Limb (tissue), 2 donors: ENCODE data around the gene PPFIA1.

Experiments
- DNase-seq, 2 donors: peaks; one replicate each; pipeline ENCODE4 v3.0.0-alpha.2; 2016; ENCODE audit errors: extremely low spot score in 2 of 2

PPFIA1 gene

DNA sequence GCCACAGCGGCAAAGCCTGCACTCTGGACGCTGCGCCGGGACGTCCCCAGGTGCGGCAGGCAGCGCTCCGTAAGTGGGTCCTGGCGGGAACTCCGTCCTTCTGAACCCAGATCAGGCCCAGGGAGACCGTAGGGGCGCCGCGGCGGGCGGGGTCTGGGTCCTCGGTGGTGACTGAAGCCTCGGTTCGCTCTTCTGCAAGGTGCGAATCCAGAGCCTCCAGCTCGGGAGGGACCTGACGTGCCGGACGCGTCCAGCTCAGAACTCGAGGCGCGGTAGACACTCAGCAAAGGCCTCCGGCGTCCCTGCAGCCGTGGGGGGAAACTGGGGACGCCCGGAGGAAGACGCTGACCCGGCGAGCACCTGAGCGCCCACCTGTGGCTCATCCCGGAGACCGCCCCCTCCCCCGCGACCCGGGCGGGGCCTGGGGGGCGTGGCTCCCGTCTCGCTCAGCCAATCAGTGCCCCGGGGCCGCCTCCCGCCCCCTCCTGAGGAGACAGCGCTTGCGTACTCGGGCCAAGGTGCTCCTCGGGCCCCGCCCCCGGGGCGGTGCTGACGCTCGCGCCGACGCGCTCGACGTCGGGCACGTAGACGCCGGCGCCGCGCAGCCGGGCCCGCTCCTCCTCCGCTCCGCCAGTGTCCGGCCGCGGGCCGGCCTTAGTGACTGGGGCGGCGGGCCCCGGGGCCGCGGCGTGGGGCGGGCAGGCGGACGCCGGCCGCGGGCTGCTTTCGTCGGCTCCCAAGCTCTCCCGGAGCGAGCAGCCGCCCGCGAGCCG is at the start of gene PPFIA1:
TSS of gene PPFIA1 (plus strand) at position 587 of the 773 bp plus-strand sequence. CDS start 1,483 bp downstream, outside the sequence.
- DNase-seq, result peak; percentile 95 to 97

DNA sequence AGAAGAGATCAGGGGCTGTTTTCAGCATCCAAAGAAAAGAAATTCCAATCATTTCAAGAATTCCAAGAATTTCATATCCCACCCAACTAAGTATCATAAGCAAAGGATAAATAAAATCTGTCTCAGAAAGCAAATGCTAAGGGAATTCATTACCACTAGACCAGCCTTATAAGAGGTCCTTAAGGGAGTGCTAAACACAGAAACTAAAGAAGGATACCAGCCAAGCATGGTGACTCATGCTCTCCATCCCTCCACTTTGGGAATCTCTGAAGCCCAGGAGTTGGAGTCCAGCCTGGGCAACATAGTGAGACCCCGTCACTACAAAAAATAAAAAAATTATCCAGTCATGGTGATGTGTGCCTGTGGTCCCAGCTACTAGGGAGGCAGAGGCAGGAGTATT is 49.6 kb upstream of the PPFIA1 start:
- no peak for DNase-seq

DNA sequence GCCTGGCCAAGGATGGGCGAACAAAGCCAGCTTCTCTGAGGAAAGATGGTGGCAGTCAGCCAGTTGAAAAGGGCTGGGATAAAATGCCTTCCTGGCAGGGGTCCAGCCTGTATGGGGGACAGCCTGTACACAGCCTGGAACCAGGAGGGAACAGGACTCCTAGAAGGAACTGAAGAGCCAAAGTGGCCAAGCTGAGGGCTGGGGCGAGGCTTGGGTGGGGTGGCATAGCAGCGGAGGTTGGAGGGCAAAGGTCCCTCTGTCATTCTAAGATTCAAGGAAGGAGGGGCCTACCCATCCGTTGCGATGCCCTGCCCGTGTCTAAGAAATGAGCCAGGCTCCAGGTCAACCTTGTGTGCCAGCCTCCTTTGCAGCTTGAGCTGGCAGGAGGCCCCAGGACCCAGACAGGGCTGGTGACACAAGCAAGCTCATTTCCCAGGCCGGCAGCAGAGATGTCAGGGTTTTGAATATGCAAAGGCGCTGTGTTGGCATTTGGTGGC is 44.8 kb upstream of the PPFIA1 start:
- no peak for DNase-seq

DNA sequence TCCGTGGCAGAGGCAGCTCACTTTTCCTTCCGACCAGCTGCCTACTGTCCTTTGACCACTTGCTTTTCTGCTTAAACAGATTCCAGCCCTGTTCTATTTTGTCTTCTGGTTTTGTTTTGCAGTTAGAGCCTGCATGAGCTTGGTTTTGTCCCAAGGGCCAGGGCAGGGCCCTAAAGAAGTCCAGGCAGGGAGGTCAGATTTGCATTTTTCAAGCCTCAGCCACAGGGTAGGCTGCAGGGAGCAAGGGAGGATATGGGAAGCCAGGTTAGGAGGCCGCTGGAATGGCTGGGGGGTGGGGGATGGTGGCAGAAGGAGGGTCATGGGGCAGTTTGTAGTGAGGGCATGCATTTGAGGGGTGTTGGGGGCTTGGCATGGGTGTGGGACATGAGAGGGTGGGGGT is 44.3 kb upstream of the PPFIA1 start:
- no peak for DNase-seq

DNA sequence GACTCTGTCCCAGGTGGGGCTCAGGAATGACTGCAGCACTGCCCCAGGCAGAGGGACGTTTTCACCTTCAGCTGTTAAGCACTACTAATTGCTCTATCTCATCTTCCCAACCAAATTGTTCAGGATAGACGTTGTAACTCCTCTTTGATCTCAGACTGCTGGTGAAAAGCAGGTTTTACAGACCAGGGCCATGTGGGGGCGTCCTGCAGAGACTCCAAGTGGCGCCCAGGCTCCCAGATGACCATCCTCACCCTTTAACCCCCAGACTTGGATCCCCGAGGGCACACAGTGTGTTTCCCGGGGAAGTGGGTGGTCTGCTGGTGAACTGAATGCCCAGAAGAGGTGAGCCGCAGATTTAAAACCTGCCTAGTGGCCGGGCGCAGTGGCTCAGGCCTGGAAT is 43.5 kb upstream of the PPFIA1 start:
- DNase-seq, result no peak

DNA sequence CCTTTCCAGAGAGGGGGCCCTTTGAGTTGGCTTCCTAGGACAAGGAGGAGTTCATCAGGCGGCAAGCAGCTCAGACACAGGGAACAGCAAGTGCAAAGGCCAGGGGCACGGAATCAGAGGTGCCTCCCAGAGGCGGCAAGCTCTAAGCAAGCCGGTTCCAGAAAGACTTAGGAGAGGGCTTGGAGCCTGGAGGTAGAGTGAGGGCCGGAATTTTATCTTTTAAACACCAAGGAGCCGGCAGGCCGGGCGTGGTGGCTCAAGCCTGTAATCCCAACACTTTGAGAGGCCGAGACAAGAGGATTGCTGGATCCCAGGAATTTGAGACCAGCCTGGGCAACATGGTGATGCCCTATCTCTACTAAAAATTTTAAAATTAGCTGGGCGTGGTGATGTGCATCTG is 40.8 kb upstream of the PPFIA1 start:
- no peak for DNase-seq

DNA sequence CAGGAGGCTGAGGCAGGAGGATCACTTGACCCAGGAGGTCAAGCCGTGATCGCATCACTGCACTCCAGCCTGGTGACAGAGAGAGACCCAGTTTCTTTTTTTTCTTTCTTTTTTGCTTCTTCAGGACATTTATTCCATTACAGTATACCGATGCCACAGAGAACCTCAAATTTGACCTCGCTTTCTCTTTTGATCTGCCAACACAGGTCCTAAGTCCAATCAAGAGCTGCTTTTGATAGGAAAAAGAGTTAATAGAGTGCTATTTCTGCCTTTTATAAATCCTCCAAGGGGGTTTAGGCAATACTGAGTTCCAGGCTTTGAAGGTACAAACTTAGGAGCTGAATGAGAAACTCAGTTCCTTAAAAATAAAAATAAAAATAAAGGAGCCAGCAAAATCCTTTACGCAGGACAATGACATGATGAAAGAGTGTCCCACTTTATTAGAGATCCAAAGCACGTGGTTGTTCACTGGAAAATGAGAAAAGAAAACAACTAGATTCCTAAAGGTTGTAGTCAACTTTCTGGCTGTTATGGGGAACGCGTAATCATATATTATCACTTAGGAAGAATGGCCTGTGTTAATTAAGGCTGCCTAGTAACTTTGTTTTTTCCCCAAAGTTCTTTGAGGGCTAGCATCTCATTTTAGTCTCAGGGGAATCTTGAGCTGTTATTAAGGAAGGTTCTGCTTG is 40.2 kb upstream of the PPFIA1 start:
- DNase-seq, result no peak

DNA sequence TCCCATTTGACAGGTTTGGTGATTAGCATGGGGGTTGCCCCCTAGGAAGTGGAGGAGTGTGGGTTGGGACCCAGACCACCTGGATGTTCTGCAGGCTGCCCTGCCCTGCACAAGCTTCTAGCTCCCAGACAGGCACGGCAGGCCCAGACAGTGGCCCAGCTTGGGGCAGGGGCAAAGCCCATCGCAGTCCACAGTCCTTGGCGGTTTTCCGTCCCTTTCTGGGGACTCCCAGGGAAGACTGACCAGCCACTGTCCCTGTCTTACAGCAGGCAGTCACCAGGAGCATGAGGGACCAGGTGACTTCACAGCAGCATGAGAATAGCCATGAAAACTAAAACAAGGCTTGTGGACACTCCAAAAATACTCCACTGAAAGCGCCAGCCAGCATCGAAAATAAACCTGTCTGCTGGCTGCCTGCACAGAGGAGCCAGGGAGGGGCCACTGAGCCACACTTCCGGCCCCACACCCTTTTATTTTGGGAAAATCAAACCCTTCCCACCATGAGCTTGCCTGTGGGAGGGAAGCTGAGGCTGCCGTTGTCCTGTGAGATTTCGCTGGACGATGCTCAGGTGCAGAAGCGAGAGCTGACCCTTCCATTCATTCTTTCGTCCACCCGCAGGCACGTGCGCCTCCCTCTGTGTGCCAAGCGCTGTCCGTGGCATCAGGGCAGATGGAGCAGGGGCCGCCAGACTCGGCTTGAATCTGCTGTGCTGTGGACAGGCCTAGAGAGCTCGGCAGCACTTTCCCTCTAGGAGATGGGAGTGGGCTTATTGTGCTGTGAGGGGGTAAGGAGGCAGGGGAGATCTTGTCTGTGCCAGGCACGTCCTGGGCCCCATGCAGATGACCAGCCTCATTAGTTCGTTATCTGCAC is 39.4 kb upstream of the PPFIA1 start:
- no peak for DNase-seq

DNA sequence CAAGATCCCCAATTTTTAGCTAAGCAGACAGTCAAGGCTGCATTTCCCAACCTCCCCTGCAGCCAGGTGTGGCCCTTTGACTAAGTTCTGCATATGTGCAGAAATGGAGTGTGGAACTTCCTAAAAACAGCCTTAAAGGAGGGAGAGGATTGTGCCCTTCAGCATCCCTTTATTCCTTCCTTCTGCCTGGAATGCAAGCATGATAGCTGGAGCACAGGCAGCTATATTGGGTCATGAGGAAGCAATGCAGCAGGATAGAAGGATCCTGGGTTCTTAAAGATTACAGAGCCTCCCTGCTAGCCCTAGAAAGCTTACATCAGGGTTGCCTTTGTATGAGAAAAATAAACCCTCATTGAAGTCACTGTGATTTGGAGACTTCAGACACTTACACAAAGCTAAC is 37.5 kb upstream of the PPFIA1 start:
- DNase-seq, result no peak

DNA sequence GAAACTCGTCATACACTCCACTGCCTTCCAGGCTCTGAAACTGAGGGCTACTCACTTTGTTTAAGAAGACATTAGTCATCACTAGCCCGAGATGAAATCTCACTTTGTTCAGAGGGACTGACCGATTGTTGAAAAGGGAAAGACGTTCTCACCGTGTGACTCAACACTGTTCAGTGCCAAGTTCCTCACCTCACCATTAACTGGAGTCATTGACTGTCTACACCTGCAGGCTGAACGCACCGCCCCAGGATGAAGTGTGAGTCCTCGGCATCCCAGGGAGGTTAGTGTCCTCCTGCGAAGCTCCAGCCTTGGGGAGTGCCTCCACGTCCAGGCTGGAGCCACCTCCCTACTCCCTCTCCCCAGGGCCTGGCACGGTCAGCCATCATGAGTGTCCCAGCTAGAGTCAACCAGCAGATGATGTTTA is 37.0 kb upstream of the PPFIA1 start:
- no peak for DNase-seq

DNA sequence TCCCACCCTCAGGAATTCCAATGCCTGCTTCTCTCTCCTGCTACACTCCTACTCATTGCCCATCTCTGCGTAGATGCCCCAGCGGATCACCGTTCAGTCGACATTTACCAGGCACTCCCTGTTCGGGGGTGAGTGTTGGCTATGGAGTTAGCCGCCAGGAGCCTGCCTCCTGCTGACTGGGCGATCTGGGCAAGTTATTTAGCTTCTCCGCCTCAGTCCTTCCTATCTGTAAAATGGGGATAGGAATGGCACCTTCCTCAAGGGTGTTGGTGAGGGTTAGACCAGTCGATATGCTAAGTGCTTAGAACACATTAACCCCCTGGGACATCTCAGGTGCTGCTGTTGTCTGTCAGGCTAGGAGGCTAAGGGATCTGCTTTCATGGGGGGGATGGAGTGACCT is 36.5 kb upstream of the PPFIA1 start:
- no peak for DNase-seq

DNA sequence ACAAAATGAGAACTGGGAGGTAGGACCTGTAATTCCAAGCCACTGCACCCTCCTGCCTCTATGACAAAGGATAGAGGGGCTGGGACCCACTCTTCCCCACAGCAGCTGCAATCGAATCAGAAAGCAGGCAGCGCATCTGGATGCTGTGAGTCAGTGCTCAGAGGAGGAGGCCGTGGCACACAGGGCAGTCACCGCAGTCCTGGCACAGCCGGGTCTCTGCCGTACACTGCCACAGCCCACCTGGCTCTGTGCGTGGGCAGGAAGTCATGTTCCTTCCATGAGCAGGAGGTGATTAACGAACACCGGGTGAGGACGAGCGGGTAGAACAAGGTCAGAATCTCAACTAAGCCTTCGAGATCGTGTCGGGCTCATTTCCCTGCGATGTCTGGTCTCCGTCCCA is 30.2 kb upstream of the PPFIA1 start:
- DNase-seq, result no peak

DNA sequence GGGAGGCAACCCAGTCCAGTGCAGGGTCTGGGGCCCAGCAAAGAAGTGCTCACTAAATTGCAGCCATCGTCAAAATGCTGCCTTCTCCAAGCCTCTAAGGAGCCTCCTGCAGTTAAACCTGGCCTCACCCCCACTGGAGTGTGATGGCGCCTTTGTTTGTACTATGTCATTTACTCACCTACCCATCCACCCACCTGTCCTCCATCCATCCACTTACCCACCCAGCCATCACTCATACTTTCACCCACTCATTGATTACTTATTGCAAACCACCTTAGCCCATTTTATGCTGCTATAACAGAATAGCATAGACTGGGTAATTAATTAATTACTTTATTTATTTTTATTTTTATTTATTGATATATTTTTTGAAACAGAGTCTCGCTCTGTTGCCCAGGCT is 28.8 kb upstream of the PPFIA1 start:
- DNase-seq, result no peak

DNA sequence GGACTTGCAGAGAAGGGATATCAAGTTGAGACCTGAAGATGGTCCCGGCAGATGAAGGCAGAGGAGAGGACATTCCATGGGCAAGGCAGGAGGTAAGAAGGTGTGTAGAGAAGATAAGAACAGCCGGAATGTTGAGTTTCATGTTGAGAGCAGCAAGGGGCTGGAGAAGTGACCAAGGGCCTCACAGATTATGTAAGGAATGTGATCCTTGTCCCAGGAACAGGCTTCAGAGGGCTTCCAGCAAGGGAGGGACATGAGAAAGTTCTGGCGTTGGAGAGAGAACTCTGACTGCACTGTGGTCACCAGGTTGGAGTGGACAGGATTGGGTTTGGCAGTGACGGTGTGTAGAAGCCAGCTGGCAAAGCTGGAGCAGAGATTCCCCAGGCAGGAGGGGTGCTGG is 27.6 kb upstream of the PPFIA1 start:
- no peak for DNase-seq

DNA sequence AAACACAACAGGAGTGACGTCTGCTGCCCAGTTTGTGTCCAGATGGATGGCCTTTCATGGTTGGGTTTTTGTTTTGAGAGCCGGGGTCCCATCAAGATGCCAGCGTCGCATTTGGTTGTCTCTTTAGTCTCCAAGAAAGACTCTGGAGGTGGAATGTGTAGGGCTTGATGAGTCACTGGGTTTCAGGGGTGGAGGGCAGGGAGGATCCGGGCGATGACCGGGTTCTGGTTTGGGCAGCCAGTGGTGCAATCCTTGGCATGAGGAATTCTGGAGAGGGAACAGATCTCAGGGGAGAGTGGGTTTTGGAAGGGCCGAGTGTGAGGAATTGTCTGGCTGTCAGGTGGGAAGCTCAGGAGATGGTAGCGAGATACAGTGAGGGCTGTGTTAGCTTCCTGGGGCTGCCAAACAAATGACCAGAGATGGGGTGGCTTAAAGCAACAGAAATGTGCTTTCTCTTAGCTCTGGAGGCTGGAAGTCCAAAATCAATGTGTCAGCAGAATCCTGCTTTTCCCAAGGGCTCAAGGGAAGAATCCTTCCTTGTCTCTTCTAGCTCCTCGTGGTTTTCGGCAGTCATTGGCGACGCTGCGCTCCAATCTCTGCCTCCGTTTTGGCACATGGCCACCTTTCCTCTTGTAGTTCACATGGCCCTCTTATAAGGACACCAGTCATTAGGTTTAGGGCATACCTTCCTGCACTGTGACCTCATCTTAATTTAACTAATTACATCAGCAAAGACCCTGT is 26.4 kb upstream of the PPFIA1 start:
- no peak for DNase-seq

DNA sequence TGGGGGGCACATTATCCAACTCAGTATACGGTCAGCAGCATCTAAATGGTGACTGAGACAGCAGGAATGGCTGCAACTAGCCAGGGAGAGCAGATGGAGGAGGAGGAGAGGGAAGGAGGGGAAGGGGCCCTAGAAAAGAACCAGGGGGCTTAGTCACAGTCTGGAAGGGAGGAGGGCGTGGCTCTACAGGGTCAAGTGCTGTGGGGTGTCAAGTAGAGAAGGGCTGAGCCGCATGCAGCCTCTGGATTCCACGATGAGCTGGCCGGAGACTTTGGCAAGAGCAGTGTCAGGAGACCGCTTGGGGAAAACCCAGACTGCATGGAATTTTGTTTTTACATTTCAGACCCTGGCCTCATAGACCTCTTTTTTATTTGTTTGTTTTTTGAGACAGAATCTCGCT is 25.8 kb upstream of the PPFIA1 start:
- no peak for DNase-seq

DNA sequence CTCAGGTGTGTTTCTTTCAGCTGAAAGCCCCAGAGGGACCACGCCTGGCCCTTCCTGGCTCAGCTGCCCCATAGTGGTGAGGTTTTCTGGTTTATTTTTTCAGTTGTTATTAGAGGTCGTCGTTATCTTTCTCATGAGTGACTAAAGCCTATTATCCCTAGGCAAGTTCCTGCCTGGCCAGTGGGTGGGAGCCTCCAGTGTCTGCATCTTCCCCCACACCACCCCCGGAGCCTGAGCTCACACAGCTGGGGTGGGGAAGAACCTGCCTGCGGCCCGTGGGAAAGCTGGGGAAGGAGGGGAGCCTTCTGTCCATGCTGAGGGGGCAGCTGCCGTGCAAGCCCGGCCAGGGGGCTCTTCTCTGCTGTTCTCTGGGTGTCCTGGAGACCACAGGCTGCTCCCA is 24.3 kb upstream of the PPFIA1 start:
- DNase-seq, result no peak

DNA sequence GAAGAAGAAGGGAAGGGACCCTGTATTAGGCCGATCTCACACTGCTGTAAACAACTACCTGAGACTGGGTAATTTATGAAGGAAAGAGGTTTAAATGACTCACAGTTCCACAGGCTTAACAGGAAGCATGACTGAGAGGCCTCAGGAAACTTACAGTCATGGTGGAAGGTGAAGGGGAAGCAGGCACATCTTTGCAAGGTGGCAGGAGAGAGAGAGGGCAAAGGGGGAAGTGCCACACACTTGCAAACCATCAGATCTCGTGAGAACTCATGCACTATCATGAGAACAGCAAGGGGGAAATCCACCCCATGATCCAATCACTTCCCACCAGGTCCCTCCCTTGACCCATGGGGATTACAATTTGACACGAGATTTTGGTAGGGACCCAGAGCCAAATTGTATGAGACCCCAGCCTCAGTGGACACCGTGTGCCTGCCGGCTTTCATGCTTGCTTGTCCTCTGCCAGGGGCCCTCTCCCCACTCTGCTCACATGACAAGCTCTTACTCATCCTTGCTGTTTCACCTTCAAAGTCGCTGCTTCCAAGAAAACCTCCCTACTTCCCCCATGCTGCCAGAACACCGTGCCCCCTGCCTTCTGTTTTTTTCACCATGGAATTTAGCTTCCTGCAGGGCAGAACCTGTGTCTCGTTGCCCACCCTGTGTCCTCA is 23.3 kb upstream of the PPFIA1 start:
- no peak for DNase-seq

DNA sequence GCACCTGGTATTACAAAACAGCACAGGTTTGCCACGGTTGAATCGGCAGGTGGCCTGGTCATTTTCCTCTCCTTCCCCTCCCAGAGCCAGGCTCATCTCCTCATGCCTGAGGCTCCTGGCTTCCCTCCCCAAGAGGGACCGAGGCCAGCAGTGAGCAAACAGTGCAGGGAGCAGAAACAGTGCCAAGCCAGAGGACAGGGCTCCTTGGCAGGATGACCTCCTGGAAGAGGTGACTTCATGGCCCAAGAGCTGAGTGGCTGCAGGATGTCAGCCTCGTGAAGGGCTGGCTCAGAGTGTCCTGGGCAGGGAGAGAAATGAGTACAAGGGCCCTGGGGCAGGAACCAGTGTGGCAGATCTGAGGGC is 22.8 kb upstream of the PPFIA1 start:
- no peak for DNase-seq

DNA sequence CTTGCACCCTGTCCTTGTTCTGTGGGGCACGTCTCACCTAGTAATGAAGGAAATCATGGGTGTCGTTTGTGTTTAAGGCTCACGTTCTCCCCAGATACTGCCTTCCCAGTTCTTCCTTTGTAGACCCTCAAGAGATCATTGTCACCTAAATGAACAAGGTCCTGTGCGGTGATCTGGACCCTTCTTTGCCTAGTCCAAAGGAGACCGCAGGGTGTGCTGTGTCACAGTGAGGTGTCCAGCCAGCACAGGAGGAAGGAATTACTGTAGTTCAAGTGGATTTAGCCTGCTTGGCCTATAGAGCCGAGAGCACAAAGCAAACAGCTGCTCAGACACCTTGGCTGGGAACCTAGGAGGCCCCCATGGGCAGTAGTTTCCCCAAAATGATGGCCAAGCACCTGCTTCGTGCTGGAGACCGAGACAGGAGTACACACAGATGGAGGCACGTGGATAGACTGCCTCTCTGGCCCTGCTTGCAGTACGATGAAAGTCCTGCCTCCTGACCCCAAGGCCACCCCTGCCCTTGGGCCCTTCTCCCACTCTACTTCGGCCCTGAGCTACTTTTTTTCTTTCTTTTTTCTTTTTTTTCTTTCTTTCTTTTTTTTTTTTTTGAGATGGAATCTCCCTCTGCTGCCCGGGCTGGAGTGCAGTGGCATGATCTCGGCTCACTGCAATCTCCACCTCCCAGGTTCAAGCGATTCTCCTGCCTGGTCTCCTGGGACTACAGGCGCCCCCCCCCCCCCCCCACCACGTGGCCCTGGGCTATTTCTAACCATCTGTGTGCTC is 19.4 kb upstream of the PPFIA1 start:
- DNase-seq, result no peak
